Measurements from ENCODE around the gene P2RX7.

GRCh38 chr12:121223292-121224285 is 90.9 kb downstream of the P2RX7 start:
- TF ChIP-seq POLR2A (IDR thresholded peaks at IDR 0.05; ENCODE audit: low read depth, low read length), result no peak
- TF ChIP-seq POLR2AphosphoS5 (IDR thresholded peaks at IDR 0.05; ENCODE audit: insufficient read depth, low read depth, low read length), result no peak
- TF ChIP-seq, protein P1, sequence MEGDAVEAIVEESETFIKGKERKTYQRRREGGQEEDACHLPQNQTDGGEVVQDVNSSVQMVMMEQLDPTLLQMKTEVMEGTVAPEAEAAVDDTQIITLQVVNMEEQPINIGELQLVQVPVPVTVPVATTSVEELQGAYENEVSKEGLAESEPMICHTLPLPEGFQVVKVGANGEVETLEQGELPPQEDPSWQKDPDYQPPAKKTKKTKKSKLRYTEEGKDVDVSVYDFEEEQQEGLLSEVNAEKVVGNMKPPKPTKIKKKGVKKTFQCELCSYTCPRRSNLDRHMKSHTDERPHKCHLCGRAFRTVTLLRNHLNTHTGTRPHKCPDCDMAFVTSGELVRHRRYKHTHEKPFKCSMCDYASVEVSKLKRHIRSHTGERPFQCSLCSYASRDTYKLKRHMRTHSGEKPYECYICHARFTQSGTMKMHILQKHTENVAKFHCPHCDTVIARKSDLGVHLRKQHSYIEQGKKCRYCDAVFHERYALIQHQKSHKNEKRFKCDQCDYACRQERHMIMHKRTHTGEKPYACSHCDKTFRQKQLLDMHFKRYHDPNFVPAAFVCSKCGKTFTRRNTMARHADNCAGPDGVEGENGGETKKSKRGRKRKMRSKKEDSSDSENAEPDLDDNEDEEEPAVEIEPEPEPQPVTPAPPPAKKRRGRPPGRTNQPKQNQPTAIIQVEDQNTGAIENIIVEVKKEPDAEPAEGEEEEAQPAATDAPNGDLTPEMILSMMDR (IDR thresholded peaks at IDR 0.05; ENCODE audit: extremely low read depth in 1 of 2, insufficient read depth in 1 of 2, low read depth in 1 of 2, low read length in 2 of 2), result no peak
- TF ChIP-seq MYC (IDR thresholded peaks at IDR 0.05; ENCODE audit: low read depth, low read length), result no peak
- TF ChIP-seq EZH2 (IDR thresholded peaks at IDR 0.05; ENCODE audit: borderline replicate concordance, low read depth, low read length, severe bottlenecking), result no peak
- TF ChIP-seq, protein P2, sequence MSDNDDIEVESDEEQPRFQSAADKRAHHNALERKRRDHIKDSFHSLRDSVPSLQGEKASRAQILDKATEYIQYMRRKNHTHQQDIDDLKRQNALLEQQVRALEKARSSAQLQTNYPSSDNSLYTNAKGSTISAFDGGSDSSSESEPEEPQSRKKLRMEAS (IDR thresholded peaks at IDR 0.05; ENCODE audit: insufficient read depth, insufficient read length), result no peak

Measured in endothelial cell of umbilical vein (primary cell).